ENCODE results near the gene RBM23. TPM values are rescaled to one million over a fixed set of nuclear protein-coding genes. Genes with fewer than 3 reads are reported as not detected.
A peak's percentile ranks its signal among the peaks of the same experiment; 100 is the strongest.

RBM23 gene
- total RNA-seq, 1 donor from 2014 or later: 52.4 TPM

- peaks cover 33% of the 10 kb centered on the region for H3K36me3 Mint-ChIP-seq (ENCODE audit: low read depth, unreplicated experiment)
- no peaks in the 10 kb centered on the region for H3K9me3 Mint-ChIP-seq (ENCODE audit: unreplicated experiment)
- no peaks in the 10 kb centered on the region for H3K4me1 Mint-ChIP-seq (ENCODE audit: unreplicated experiment)
- no peaks in the 10 kb centered on the region for H3K27me3 Mint-ChIP-seq (ENCODE audit: unreplicated experiment)
- H3K4me3 Mint-ChIP-seq (ENCODE audit: unreplicated experiment): peak overlapping the region; percentile 62
- H3K27ac Mint-ChIP-seq (ENCODE audit: unreplicated experiment): no peak overlapping the region
- no peak for DNase-seq (ENCODE audit: low spot score)
- no peak for TF ChIP-seq CTCF (IDR thresholded peaks at IDR 0.05; ENCODE audit: unreplicated experiment)
These were observed 10.3 kb downstream of the RBM23 start for GRCh38 chr14:22908601-22909000.

- Mint-ChIP-seq H3K36me3 (ENCODE audit: low read depth, unreplicated experiment) (peaks cover 34% of the 10 kb centered on the region), H3K27ac (ENCODE audit: unreplicated experiment) (no peak overlapping the region), H3K9me3 (ENCODE audit: unreplicated experiment) (no peaks in the 10 kb centered on the region), H3K4me3 (ENCODE audit: unreplicated experiment) (no peak overlapping the region), H3K4me1 (ENCODE audit: unreplicated experiment) (no peaks in the 10 kb centered on the region), H3K27me3 (ENCODE audit: unreplicated experiment) (no peaks in the 10 kb centered on the region)
- no peak for TF ChIP-seq CTCF (IDR thresholded peaks at IDR 0.05; ENCODE audit: unreplicated experiment)
- DNase-seq (ENCODE audit: low spot score): no peak
These were observed 11.5 kb downstream of the RBM23 start for GRCh38 chr14:22907429-22907828.

DNA sequence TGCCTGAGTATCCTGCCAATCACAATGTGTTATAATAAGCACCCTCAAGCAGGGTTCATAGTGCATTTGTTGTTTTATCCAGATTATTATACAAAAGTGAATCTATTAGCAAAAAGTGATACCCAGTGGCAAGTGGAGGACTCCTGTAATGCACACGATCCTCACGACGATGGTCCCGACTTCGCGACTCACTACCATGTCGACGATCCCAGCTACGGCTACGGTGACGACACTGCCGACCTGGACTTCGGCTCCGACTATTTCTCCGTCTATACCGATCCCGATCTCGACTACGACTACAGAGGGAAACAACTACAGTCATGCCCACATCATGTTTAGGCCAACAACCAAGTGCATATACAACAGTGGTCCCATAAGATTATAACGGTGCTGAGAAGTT lies 12.9 kb downstream of the RBM23 start:
- DNase-seq (ENCODE audit: low spot score): no peak
- H3K36me3 Mint-ChIP-seq (ENCODE audit: low read depth, unreplicated experiment): peaks cover 48% of the 10 kb centered on the region
- no peaks in the 10 kb centered on the region for H3K4me1 Mint-ChIP-seq (ENCODE audit: unreplicated experiment)
- no peak overlapping the region for H3K4me3 Mint-ChIP-seq (ENCODE audit: unreplicated experiment)
- H3K9me3 Mint-ChIP-seq (ENCODE audit: unreplicated experiment): no peaks in the 10 kb centered on the region
- H3K27ac Mint-ChIP-seq (ENCODE audit: unreplicated experiment): no peak overlapping the region
- no peaks in the 10 kb centered on the region for H3K27me3 Mint-ChIP-seq (ENCODE audit: unreplicated experiment)
- TF ChIP-seq CTCF (IDR thresholded peaks at IDR 0.05; ENCODE audit: unreplicated experiment): no peak

DNA sequence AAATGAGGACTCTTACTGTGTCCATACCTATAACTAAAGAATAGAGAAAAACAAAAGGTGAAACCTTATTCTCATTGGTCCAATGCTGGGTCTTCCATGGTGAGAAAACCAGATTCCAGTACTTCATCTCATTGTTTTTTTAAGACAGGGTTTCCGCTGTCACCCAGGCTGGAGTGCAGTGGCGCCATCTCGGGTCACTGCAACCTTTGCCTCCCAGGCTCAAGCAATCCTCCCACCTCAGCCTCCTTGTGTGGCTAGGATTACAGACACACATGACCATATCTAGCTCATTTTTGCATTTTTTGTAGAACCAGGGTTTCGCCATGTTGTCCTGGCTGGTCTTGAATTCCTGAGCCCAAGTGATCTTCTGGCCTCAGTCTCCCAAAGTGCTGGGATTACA lies 13.3 kb downstream of the RBM23 start:
- DNase-seq (ENCODE audit: low spot score): no peak
- Mint-ChIP-seq H3K27ac (ENCODE audit: unreplicated experiment) (no peak overlapping the region), H3K4me3 (ENCODE audit: unreplicated experiment) (no peak overlapping the region), H3K4me1 (ENCODE audit: unreplicated experiment) (no peaks in the 10 kb centered on the region), H3K36me3 (ENCODE audit: low read depth, unreplicated experiment) (peaks cover 52% of the 10 kb centered on the region), H3K27me3 (ENCODE audit: unreplicated experiment) (no peaks in the 10 kb centered on the region), H3K9me3 (ENCODE audit: unreplicated experiment) (no peaks in the 10 kb centered on the region)
- no peak for TF ChIP-seq CTCF (IDR thresholded peaks at IDR 0.05; ENCODE audit: unreplicated experiment)

GRCh38 chr14:22903742-22904087 lies 15.2 kb downstream of the RBM23 start:
- Mint-ChIP-seq H3K4me1 (ENCODE audit: unreplicated experiment) (peaks cover under 1% of the 10 kb centered on the region), H3K4me3 (ENCODE audit: unreplicated experiment) (peak overlapping the region; percentile 35), H3K27me3 (ENCODE audit: unreplicated experiment) (no peaks in the 10 kb centered on the region), H3K27ac (ENCODE audit: unreplicated experiment) (no peak overlapping the region), H3K9me3 (ENCODE audit: unreplicated experiment) (no peaks in the 10 kb centered on the region), H3K36me3 (ENCODE audit: low read depth, unreplicated experiment) (peaks cover 44% of the 10 kb centered on the region)
- DNase-seq (ENCODE audit: low spot score): no peak
- TF ChIP-seq CTCF (IDR thresholded peaks at IDR 0.05; ENCODE audit: unreplicated experiment): no peak
